HepG2 (cell line): ENCODE measurements around the gene NOTCH4. TPM values are rescaled to one million over a fixed set of nuclear protein-coding genes. Genes with fewer than 3 reads are reported as not detected.

Experiments
- HINFP ChIP-seq: sonication (generic); formaldehyde crosslinking; IDR thresholded peaks from 2 replicates; pipeline ENCODE4 v1.4.0; 2020; ENCODE audit warnings: low read depth, mild to moderate bottlenecking, missing genetic modification reagents
- MYC ChIP-seq: sonication (generic); formaldehyde crosslinking; IDR thresholded peaks from 2 replicates; pipeline ENCODE4 v1.9.0; 2021; ENCODE audit warnings: missing genetic modification reagents, borderline replicate concordance
- NR3C1 ChIP-seq: sonication (generic); formaldehyde crosslinking; IDR thresholded peaks from 2 replicates; pipeline ENCODE4 v1.4.0; 2020; ENCODE audit warnings: missing genetic modification reagents
- PAF1 ChIP-seq: IDR thresholded peaks from 2 replicates; pipeline ENCODE4 v1.6.1; 2016; ENCODE audit warnings: missing genetic modification reagents, missing compliant biosample characterization
- PAXIP1 ChIP-seq: sonication (generic); formaldehyde crosslinking; conservative IDR thresholded peaks from 2 replicates; pipeline ENCODE4 v1.4.0; 2020; ENCODE audit warnings: mild to moderate bottlenecking, missing genetic modification reagents, moderate library complexity
- RAD21 ChIP-seq: fragments of 450-650 bp; formaldehyde crosslinking; IDR thresholded peaks from 2 replicates; pipeline ENCODE4 v1.5.0; 2020; ENCODE audit warnings: mild to moderate bottlenecking
- TARDBP ChIP-seq: sonication (generic); formaldehyde crosslinking; IDR thresholded peaks from 2 replicates; pipeline ENCODE4 v1.8.0; 2022; ENCODE audit warnings: mild to moderate bottlenecking, missing genetic modification reagents
- TOPORS ChIP-seq: sonication (generic); formaldehyde crosslinking; IDR thresholded peaks from 2 replicates; pipeline ENCODE4 v1.8.0; 2023; ENCODE audit warnings: mild to moderate bottlenecking, missing genetic modification reagents
- ZBTB7A ChIP-seq: sonication (generic); formaldehyde crosslinking; IDR thresholded peaks from 2 replicates; pipeline ENCODE4 v1.8.0; 2022; ENCODE audit warnings: mild to moderate bottlenecking, missing genetic modification reagents
- ZNF350 ChIP-seq: sonication (generic); formaldehyde crosslinking; IDR thresholded peaks from 2 replicates; pipeline ENCODE4 v1.4.0; 2020; ENCODE audit warnings: mild to moderate bottlenecking, low read depth, missing genetic modification reagents, borderline replicate concordance
- ZNF513 ChIP-seq: sonication (generic); formaldehyde crosslinking; conservative IDR thresholded peaks from 2 replicates; pipeline ENCODE4 v1.5.0; 2020; ENCODE audit warnings: missing genetic modification reagents
- ZNF703 ChIP-seq: sonication (generic); formaldehyde crosslinking; IDR thresholded peaks from 2 replicates; pipeline ENCODE4 v1.5.1; 2020; ENCODE audit warnings: missing genetic modification reagents, mild to moderate bottlenecking, moderate library complexity, borderline replicate concordance
- ZNF75D ChIP-seq: sonication (generic); formaldehyde crosslinking; IDR thresholded peaks from 2 replicates; pipeline ENCODE4 v1.8.1; 2023; ENCODE audit warnings: missing genetic modification reagents, mild to moderate bottlenecking, borderline replicate concordance
- ZSCAN31 ChIP-seq: sonication (generic); formaldehyde crosslinking; IDR thresholded peaks from 2 replicates; pipeline ENCODE4 v1.5.0; 2020; ENCODE audit warnings: low read depth, mild to moderate bottlenecking, missing genetic modification reagents
- ZSCAN5A ChIP-seq: sonication (generic); formaldehyde crosslinking; IDR thresholded peaks from 2 replicates; pipeline ENCODE4 v1.8.0; 2022; ENCODE audit warnings: mild to moderate bottlenecking, missing genetic modification reagents, borderline replicate concordance
- polyA plus RNA-seq, 8 experiments: library from polyadenylated mRNA; depleted of rRNA in 3 of 8; stranded (reverse) in 7 of 8; unstranded in 1 of 8; fragments of >200 nt; fragmentation: Illumina TruSeq in 4 of 8; extraction: Trizol in 4 of 8; gene quantifications; 2 replicates each; pipeline versions ENCODE4 v1.2.1 to v1.2.3, GENCODE V29; 2011 to 2016; ENCODE audit warnings: low read depth in 4 of 8, missing spikeins in 1 of 8, mixed read lengths in 1 of 8; ENCODE audit not compliant: insufficient read depth in 1 of 8
- total RNA-seq, 5 experiments: library from RNA; depleted of rRNA; stranded (reverse); fragments of >200 nt; fragmentation: Illumina TruSeq; extraction: Trizol; gene quantifications; 2 replicates each; pipeline ENCODE4 v1.2.3, GENCODE V29; 2016; ENCODE audit warnings: low read depth in 1 of 5
- TF ChIP-seq, protein P1 (sequence below), 2 experiments: sonication (generic) in 1 of 2; formaldehyde crosslinking in 1 of 2; IDR thresholded peaks; 2 replicates each; pipeline versions ENCODE4 v1.5.1 to v1.6.1; 2011 to 2020; ENCODE audit warnings: borderline replicate concordance in 1 of 2, low read depth in 1 of 2, low read length in 1 of 2, mild to moderate bottlenecking in 1 of 2, missing genetic modification reagents in 1 of 2, moderate library complexity in 1 of 2

NOTCH4 gene
- total and polyA plus RNA-seq, 2 of the 13 experiments (the other 11 are each of a cell fraction or from before 2014, with no cell fraction given): 0.51 to 0.83 TPM

- TF ChIP-seq ZBTB7A (CRISPR knock-in tag): no peak
- no peak for TF ChIP-seq ZNF703 (CRISPR knock-in tag)
- TF ChIP-seq MYC (CRISPR knock-in tag): peak; percentile 58; the same call in 1 of the 2 replicates
- TF ChIP-seq RAD21 (CRISPR knock-in tag): no peak
- no peak for TF ChIP-seq ZNF513 (CRISPR knock-in tag)
- peak; percentile 42; the same call in 1 of the 2 replicates for TF ChIP-seq ZNF350 (CRISPR knock-in tag)
- TF ChIP-seq TARDBP (CRISPR knock-in tag): no peak
- no peak for TF ChIP-seq NR3C1
- no peak for TF ChIP-seq PAF1 (CRISPR knock-in tag)
- 0 out of 2 replicates have a peak, but pooled peaks have one; percentile 1 for TF ChIP-seq PAXIP1 (CRISPR knock-in tag)
- TF ChIP-seq ZSCAN5A (CRISPR knock-in tag): 0 out of 2 replicates have a peak, but pooled peaks have one; percentile 44
- TF ChIP-seq, protein P1, sequence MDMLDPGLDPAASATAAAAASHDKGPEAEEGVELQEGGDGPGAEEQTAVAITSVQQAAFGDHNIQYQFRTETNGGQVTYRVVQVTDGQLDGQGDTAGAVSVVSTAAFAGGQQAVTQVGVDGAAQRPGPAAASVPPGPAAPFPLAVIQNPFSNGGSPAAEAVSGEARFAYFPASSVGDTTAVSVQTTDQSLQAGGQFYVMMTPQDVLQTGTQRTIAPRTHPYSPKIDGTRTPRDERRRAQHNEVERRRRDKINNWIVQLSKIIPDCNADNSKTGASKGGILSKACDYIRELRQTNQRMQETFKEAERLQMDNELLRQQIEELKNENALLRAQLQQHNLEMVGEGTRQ (IDR thresholded peaks at IDR 0.05; ENCODE audit: low read depth, low read length): 0 out of 2 replicates have a peak, but pooled peaks have one; percentile 8
- TF ChIP-seq, protein P1 (CRISPR knock-in tag; IDR thresholded peaks at IDR 0.05; ENCODE audit: borderline replicate concordance): no peak
- TF ChIP-seq TOPORS: no peak
- TF ChIP-seq ZNF75D (CRISPR knock-in tag): no peak
- TF ChIP-seq HINFP (CRISPR knock-in tag): 0 out of 2 replicates have a peak, but pooled peaks have one; percentile 28
- no peak; the same call in 1 of the 2 replicates for TF ChIP-seq ZSCAN31 (CRISPR knock-in tag)
Measured at GRCh38 chr6:32178547-32179440, 45.1 kb downstream of the NOTCH4 start (continued).
